PFSK-1 (cell line): ENCODE measurements around the gene OR56A5. TPM values are rescaled to one million over a fixed set of nuclear protein-coding genes. Genes with fewer than 3 reads are reported as not detected.

Source experiments
- FOXP2 ChIP-seq: optimal IDR thresholded peaks from 2 replicates; pipeline ENCODE3; 2011; ENCODE audit warnings: borderline replicate concordance, control low read depth, inconsistent platforms; ENCODE audit not compliant: insufficient read depth; ENCODE audit errors: extremely low read length, extremely low read depth
- POLR2AphosphoS5 ChIP-seq: IDR thresholded peaks from 2 replicates; pipeline ENCODE4 v1.6.1; 2012; ENCODE audit warnings: low read depth, mild to moderate bottlenecking, control low read depth, low read length, moderate library complexity
- REST ChIP-seq, 2 experiments: IDR thresholded peaks; 2 replicates each; pipeline versions ENCODE4 v1.6.1 to v1.8.0; 2011 to 2012; ENCODE audit warnings: low read depth in 2 of 2, low read length in 2 of 2, control low read depth in 1 of 2, inconsistent platforms in 1 of 2, mild to moderate bottlenecking in 1 of 2, moderate library complexity in 1 of 2; ENCODE audit not compliant: insufficient read depth in 1 of 2
- SIN3A ChIP-seq: IDR thresholded peaks from 2 replicates; pipeline ENCODE4 v1.6.1; 2012; ENCODE audit warnings: mild to moderate bottlenecking, low read length, moderate library complexity, borderline replicate concordance; ENCODE audit not compliant: insufficient read depth
- TAF1 ChIP-seq: IDR thresholded peaks from 2 replicates; pipeline ENCODE4 v1.6.1; 2012; ENCODE audit warnings: low read length, control low read depth, borderline replicate concordance; ENCODE audit not compliant: insufficient read depth
- polyA plus RNA-seq: library from polyadenylated mRNA; unstranded; fragments of >200 nt; gene quantifications from one replicate; pipeline ENCODE4 v1.2.1, GENCODE V29; 2012; ENCODE audit warnings: low read depth, missing spikeins; ENCODE audit not compliant: insufficient read length

OR56A5 gene
- polyA plus RNA-seq, result not detected

- no peak for TF ChIP-seq REST (IDR thresholded peaks at IDR 0.05; ENCODE audit: insufficient read depth in 1 of 2, low read depth in 2 of 2, low read length in 2 of 2)
- TF ChIP-seq TAF1, result no peak
- TF ChIP-seq POLR2AphosphoS5, result no peak
- no peak for TF ChIP-seq SIN3A
- no peak for TF ChIP-seq FOXP2
These were observed at the start of gene OR56A5 for GRCh38 chr11:5968394-5968793. Gene OR56A5, minus strand, starts transcription at chr11:5968494. Its CDS starts 0 bp downstream, at chr11:5968494.

GRCh38 chr11:6013042-6013441 lies 44.7 kb upstream of the OR56A5 start:
- TF ChIP-seq TAF1, result no peak
- no peak for TF ChIP-seq POLR2AphosphoS5
- no peak for TF ChIP-seq FOXP2
- no peak for TF ChIP-seq SIN3A
- TF ChIP-seq REST (IDR thresholded peaks at IDR 0.05; ENCODE audit: insufficient read depth in 1 of 2, low read depth in 2 of 2, low read length in 2 of 2), result no peak

- no peak for TF ChIP-seq FOXP2
- no peak for TF ChIP-seq TAF1
- TF ChIP-seq POLR2AphosphoS5, result no peak
These were observed 43.9 kb upstream of the OR56A5 start for GRCh38 chr11:6012035-6012668.

GRCh38 chr11:6006846-6007245 lies 38.6 kb upstream of the OR56A5 start, which contains the start of gene OR56A4:
Gene OR56A4, minus strand, starts transcription at chr11:6006946. Its CDS starts 3,954 bp downstream, at chr11:6002992.
- TF ChIP-seq REST (IDR thresholded peaks at IDR 0.05; ENCODE audit: insufficient read depth in 1 of 2, low read depth in 2 of 2, low read length in 2 of 2) (no peak), SIN3A (no peak), POLR2AphosphoS5 (no peak), TAF1 (no peak), FOXP2 (no peak)

- TF ChIP-seq POLR2AphosphoS5 (no peak), FOXP2 (no peak), TAF1 (no peak), REST (IDR thresholded peaks at IDR 0.05; ENCODE audit: insufficient read depth in 1 of 2, low read depth in 2 of 2, low read length in 2 of 2) (no peak), SIN3A (no peak)
These were observed 38.1 kb upstream of the OR56A5 start for GRCh38 chr11:6006395-6006794.
